Measurements from ENCODE around the gene KIAA1671.

The KIAA1671 gene

DNA sequence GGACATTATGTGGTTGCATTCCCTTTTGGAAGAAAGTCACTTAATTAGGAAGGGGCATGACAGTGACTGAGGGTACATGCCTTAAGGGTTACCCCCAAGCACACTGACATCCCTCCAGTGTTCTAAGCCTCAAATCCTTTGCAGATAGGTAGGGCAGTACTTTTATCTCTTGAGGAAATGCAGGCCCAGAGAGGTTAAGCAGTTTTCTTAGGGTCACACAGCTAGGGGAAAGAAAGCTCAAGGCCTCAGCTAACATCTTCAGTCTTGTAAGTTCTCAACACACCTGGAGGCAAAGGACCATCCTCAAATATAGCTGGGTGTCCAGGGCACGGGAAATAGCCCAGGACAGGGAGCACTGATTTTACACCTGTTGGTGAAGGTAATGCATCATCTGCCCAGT lies 31.6 kb downstream of the KIAA1671 start:
- no peaks in the 10 kb centered on the region for H4K20me1 ChIP-seq (ENCODE audit: insufficient read depth, low read length)
- TF ChIP-seq, protein P1, sequence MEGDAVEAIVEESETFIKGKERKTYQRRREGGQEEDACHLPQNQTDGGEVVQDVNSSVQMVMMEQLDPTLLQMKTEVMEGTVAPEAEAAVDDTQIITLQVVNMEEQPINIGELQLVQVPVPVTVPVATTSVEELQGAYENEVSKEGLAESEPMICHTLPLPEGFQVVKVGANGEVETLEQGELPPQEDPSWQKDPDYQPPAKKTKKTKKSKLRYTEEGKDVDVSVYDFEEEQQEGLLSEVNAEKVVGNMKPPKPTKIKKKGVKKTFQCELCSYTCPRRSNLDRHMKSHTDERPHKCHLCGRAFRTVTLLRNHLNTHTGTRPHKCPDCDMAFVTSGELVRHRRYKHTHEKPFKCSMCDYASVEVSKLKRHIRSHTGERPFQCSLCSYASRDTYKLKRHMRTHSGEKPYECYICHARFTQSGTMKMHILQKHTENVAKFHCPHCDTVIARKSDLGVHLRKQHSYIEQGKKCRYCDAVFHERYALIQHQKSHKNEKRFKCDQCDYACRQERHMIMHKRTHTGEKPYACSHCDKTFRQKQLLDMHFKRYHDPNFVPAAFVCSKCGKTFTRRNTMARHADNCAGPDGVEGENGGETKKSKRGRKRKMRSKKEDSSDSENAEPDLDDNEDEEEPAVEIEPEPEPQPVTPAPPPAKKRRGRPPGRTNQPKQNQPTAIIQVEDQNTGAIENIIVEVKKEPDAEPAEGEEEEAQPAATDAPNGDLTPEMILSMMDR (IDR thresholded peaks at IDR 0.05; ENCODE audit: low read length): no peak
- no peak for TF ChIP-seq EZH2 (IDR thresholded peaks at IDR 0.05; ENCODE audit: borderline replicate concordance, low read length)
- no peaks in the 10 kb centered on the region for H3K9me2 ChIP-seq (ENCODE audit: low read depth, low read length)
- no peak overlapping the region for H3K27ac ChIP-seq (ENCODE audit: low read depth, low read length, poor library complexity, severe bottlenecking)
- H3K4me3 ChIP-seq (ENCODE audit: low read depth, low read length, poor library complexity, severe bottlenecking): no peak overlapping the region
- H3K36me3 ChIP-seq (ENCODE audit: insufficient read depth, low read length): no peaks in the 10 kb centered on the region
- H3K4me2 ChIP-seq (ENCODE audit: low read length): no peak overlapping the region
- H3F3A ChIP-seq (ENCODE audit: insufficient read depth, low read length): no peaks in the 10 kb centered on the region
- no peaks in the 10 kb centered on the region for H3K27me3 ChIP-seq (ENCODE audit: insufficient read depth, low read length)
- H3K9ac ChIP-seq (ENCODE audit: low read length): no peak overlapping the region
- no peak overlapping the region for H2AFZ ChIP-seq (ENCODE audit: low read length)
- H3K79me2 ChIP-seq (ENCODE audit: insufficient read depth, low read length): no peaks in the 10 kb centered on the region
- no peaks in the 10 kb centered on the region for H3K9me3 ChIP-seq (ENCODE audit: low read length)
- no peaks in the 10 kb centered on the region for H3K4me1 ChIP-seq (ENCODE audit: insufficient read depth, low read length, severe bottlenecking)

DNA sequence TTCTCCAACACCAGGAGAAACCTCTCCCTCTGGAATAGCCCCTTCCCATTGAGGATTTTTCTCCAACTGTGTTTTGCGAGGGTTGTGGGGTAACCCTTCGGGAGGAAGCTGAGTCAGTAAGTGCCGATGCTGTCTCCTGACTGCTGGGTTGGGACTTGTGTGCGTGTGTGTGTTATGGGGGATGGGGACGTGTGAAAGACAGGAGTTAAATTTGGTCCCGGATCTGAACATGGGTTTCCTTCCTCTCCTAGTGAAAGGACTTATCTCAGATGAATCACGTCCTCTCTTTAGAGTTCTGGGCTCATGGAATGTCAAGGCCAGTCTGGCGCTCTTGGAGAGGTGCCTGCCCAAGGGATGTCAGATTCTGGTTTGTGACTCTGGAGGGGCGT lies 33.3 kb downstream of the KIAA1671 start:
- H3K9me2 ChIP-seq (ENCODE audit: low read depth, low read length): no peaks in the 10 kb centered on the region
- no peaks in the 10 kb centered on the region for H3K36me3 ChIP-seq (ENCODE audit: insufficient read depth, low read length)
- no peaks in the 10 kb centered on the region for H3K9me3 ChIP-seq (ENCODE audit: low read length)
- H3K27ac ChIP-seq (ENCODE audit: low read depth, low read length, poor library complexity, severe bottlenecking): no peak overlapping the region
- H3F3A ChIP-seq (ENCODE audit: insufficient read depth, low read length): no peaks in the 10 kb centered on the region
- H3K9ac ChIP-seq (ENCODE audit: low read length): no peak overlapping the region
- no peaks in the 10 kb centered on the region for H3K79me2 ChIP-seq (ENCODE audit: insufficient read depth, low read length)
- no peak overlapping the region for H2AFZ ChIP-seq (ENCODE audit: low read length)
- H3K4me1 ChIP-seq (ENCODE audit: insufficient read depth, low read length, severe bottlenecking): no peaks in the 10 kb centered on the region
- H3K4me3 ChIP-seq (ENCODE audit: low read depth, low read length, poor library complexity, severe bottlenecking): no peak overlapping the region
- TF ChIP-seq EZH2 (IDR thresholded peaks at IDR 0.05; ENCODE audit: borderline replicate concordance, low read length): no peak
- TF ChIP-seq, protein P1 (IDR thresholded peaks at IDR 0.05; ENCODE audit: low read length): no peak
- H3K27me3 ChIP-seq (ENCODE audit: insufficient read depth, low read length): no peaks in the 10 kb centered on the region
- no peak overlapping the region for H3K4me2 ChIP-seq (ENCODE audit: low read length)
- H4K20me1 ChIP-seq (ENCODE audit: insufficient read depth, low read length): no peaks in the 10 kb centered on the region

DNA sequence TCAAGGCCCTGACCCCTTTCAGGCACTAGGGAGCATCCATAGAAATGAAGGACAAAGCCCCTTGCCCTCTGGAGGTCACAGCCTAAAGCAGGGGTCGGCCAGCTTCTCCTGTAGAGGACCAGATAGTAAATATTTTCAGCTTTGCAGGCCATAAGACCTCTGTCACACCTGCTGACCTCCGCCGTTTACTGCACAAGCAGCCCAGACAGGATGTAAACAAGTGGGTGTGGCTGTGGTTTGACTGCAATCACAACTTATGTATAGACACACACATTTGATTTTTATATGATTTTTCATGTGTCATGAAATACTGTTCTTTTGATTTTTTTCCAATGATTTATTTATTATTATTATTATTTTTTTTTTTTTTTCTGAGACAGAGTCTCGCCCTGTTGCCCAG lies 34.3 kb downstream of the KIAA1671 start:
- Histone ChIP-seq H3K4me3 (ENCODE audit: low read depth, low read length, poor library complexity, severe bottlenecking) (no peak overlapping the region), H3K27me3 (ENCODE audit: insufficient read depth, low read length) (no peaks in the 10 kb centered on the region), H3K9me2 (ENCODE audit: low read depth, low read length) (no peaks in the 10 kb centered on the region), H3K9ac (ENCODE audit: low read length) (no peak overlapping the region), H3K36me3 (ENCODE audit: insufficient read depth, low read length) (no peaks in the 10 kb centered on the region), H4K20me1 (ENCODE audit: insufficient read depth, low read length) (no peaks in the 10 kb centered on the region), H2AFZ (ENCODE audit: low read length) (no peak overlapping the region), H3K4me1 (ENCODE audit: insufficient read depth, low read length, severe bottlenecking) (no peaks in the 10 kb centered on the region), H3K79me2 (ENCODE audit: insufficient read depth, low read length) (no peaks in the 10 kb centered on the region), H3K27ac (ENCODE audit: low read depth, low read length, poor library complexity, severe bottlenecking) (no peak overlapping the region), H3K4me2 (ENCODE audit: low read length) (no peak overlapping the region), H3K9me3 (ENCODE audit: low read length) (no peaks in the 10 kb centered on the region), H3F3A (ENCODE audit: insufficient read depth, low read length) (no peaks in the 10 kb centered on the region)
- TF ChIP-seq, protein P1 (IDR thresholded peaks at IDR 0.05; ENCODE audit: low read length): no peak
- TF ChIP-seq EZH2 (IDR thresholded peaks at IDR 0.05; ENCODE audit: borderline replicate concordance, low read length): no peak
